Kidney epithelial cell (primary cell): ENCODE results near the gene C14orf132. TPM values are rescaled to one million over a fixed set of nuclear protein-coding genes. Genes with fewer than 3 reads are reported as not detected.

ENCODE experiments used
- DNase-seq: peaks from one replicate; pipeline ENCODE4 v3.0.0-alpha.2; 2010; ENCODE audit warnings: low read depth
- H3K27me3 ChIP-seq: 2 replicates; pipeline ENCODE4 v1.6.0; 2011; ENCODE audit warnings: low read length; ENCODE audit not compliant: control insufficient read depth, insufficient read depth
- H3K36me3 ChIP-seq: 2 replicates; pipeline ENCODE4 v1.5.1; 2011; ENCODE audit warnings: low read length; ENCODE audit not compliant: control insufficient read depth, insufficient read depth
- H3K4me3 ChIP-seq: 2 replicates; pipeline ENCODE4 v1.5.1; 2011; ENCODE audit warnings: low read depth, mild to moderate bottlenecking, control low read depth, low read length
- CTCF ChIP-seq: IDR thresholded peaks from 2 replicates; pipeline ENCODE4 v1.5.1; 2011; ENCODE audit warnings: mild to moderate bottlenecking, moderate library complexity, low read length, control low read depth, inconsistent platforms; ENCODE audit not compliant: insufficient read depth, poor library complexity, severe bottlenecking
- total RNA-seq: library from RNA; depleted of rRNA; stranded (reverse); fragments of >200 nt; gene quantifications from 2 replicates; pipeline ENCODE4 v1.2.3, GENCODE V29; 2015

C14orf132 gene
- total RNA-seq, 1 donor from 2014 or later, result 8.4 TPM

- no peaks in the 10 kb centered on the region for H3K27me3 ChIP-seq
- TF ChIP-seq CTCF, result no peak
Measured at GRCh38 chr14:96120392-96120791, 81.2 kb downstream of the C14orf132 start.

DNA sequence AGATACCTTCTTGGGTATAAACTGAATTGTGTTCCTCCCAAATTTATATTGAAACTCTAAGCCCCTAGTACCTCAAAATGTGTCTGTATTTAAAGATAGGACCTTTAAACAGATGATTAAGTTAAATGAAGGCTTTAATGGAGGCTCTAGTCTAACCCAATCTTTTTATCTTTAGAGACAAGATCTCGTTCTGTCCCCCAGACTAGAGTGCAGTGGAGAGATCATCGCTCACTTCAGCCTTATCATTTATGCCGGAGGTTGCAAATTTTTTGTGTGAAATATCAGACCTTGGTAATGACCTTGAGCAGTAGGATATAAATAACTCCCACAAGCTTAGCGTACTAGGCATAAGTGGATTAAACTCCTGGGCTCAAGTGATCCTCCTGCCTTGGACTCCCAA is 81.8 kb downstream of the C14orf132 start:
- Histone ChIP-seq H3K36me3 (no peaks in the 10 kb centered on the region), H3K27me3 (no peaks in the 10 kb centered on the region), H3K4me3 (no peak overlapping the region)
- no peak for TF ChIP-seq CTCF
- no peak for DNase-seq

More at GRCh38 chr14:96120392-96120791, 81.2 kb downstream of the C14orf132 start:
- no peak for DNase-seq
- Histone ChIP-seq H3K4me3 (no peak overlapping the region), H3K36me3 (no peaks in the 10 kb centered on the region)

DNA sequence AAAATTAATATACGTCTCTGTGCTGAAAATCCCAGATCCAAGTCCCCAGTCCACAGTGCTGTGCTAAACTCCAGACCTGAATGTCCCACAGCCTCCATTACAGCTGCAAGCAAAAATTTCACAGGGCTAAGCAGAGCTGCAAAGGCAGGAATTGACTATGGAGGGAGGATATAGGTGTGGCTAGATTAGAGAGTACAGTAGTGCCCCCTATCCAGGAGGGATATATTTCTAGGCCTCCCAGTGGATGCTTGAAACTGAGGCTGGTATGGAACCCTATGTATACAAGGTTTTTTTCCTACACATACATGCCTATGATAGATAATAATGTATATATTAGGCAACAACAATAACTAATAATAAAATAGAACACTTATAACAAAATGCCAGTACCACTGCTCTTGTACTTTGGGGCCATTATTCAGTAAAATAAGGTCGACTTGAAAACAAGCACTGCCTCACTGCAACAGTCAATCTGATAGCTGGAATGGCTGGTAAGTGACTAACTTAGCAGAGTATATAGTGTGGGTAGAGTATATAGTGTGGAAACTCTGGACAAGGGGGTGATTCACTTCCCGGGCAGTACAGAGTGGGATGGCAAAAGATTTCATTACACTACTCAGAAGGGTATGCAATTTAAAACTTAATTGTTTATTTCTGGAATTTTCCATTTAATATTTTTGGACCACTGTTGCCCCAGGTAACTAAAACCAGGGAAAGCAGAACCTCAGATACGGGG is 82.7 kb downstream of the C14orf132 start:
- no peak for TF ChIP-seq CTCF
- no peak for DNase-seq
- Histone ChIP-seq H3K4me3 (no peak overlapping the region), H3K36me3 (no peaks in the 10 kb centered on the region), H3K27me3 (no peaks in the 10 kb centered on the region)

DNA sequence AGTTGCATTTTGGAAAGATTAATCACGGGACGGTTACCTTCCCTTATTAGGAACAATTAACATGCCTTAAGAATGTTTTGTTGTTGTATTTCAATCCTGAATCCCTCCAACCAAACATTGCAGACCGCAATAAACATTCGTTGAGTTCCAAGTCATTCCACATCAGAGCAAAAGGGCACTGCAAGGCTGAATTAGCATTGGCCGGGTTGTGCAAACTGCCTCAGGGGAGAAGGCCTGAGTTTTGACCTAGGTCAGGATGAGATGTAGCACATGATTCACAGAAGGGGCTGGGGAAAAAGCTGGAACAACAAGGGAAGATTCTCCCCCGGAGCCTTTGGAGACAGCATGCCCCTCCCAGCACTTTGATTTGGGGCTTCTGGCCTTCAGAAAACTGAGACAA is 83.3 kb downstream of the C14orf132 start:
- DNase-seq, result no peak
- H3K4me3 ChIP-seq, result no peak overlapping the region
- H3K36me3 ChIP-seq, result no peaks in the 10 kb centered on the region
- no peak for TF ChIP-seq CTCF
- H3K27me3 ChIP-seq, result no peaks in the 10 kb centered on the region

DNA sequence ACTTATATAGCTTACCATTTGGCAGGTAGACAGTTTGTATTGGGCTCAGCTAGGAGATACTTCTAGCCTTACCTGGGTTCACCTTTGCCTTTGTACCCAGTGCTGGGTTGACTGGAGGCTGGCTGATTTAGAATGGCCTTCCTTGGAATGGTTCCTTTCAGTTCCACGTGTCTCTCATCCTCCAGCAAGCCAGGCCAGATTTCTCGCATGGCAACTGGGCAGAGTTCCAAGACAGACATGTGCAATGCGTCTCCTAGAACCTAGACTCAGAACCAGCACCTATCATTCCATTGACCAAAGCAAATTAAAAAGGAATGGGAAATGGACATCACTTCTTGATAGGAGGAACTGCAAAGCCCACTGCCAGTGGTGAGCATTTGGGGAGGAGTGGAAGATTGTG is 86.4 kb downstream of the C14orf132 start:
- Histone ChIP-seq H3K27me3 (no peaks in the 10 kb centered on the region), H3K4me3 (no peak overlapping the region), H3K36me3 (no peaks in the 10 kb centered on the region)
- no peak for TF ChIP-seq CTCF
- DNase-seq, result no peak

DNA sequence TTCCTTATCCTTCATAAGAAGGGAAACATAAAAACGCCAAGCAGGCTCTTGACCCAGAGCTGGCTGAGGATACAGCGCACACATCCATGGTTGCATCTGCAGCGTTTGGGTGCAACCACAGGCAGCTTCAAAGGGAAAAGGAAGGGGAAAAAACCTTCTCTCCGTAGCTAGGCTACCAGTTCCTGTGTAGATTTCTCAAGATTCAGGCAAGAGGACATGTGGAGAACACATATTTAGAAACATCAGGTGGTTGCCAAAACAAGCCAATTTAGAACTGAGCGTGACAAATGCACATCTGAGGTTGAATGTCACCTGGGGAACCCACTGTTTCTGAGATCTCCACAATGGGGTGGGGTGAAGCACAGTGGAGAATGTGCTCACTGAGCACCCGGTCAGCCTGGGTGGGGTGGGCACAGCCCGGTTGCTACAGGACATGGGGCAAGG is 87.2 kb downstream of the C14orf132 start:
- no peak for TF ChIP-seq CTCF
- no peaks in the 10 kb centered on the region for H3K36me3 ChIP-seq
- H3K4me3 ChIP-seq, result no peak overlapping the region
- no peak for DNase-seq
- H3K27me3 ChIP-seq, result no peaks in the 10 kb centered on the region
